22Rv1 (cell line): ENCODE results near the gene NFX1.

Experiments used
- ZFX ChIP-seq: fragments of 450-650 bp; IDR thresholded peaks from 2 replicates; pipeline ENCODE4 v1.6.1; 2017; ENCODE audit warnings: antibody characterized with exemption, borderline replicate concordance
- TF ChIP-seq, protein P1 (sequence below): fragments of 450-650 bp; IDR thresholded peaks from 2 replicates; pipeline ENCODE4 v1.5.1; 2017; ENCODE audit warnings: mild to moderate bottlenecking

DNA sequence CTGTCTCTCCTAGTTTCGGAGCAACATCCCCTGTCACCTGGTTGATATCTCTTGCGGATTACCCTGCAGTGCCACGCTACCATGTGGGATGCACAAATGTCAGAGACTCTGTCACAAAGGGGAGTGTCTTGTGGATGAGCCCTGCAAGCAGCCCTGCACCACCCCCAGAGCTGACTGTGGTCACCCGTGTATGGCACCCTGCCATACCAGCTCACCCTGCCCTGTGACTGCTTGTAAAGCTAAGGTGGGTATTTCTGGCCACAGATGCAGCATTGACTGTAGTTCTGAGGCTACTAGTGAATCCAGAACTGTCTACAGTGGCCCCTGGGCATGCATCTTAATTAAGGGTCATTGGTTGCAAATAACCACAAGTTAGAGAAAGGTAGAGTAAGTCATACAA lies 61.2 kb downstream of the NFX1 start:
- TF ChIP-seq, protein P1, sequence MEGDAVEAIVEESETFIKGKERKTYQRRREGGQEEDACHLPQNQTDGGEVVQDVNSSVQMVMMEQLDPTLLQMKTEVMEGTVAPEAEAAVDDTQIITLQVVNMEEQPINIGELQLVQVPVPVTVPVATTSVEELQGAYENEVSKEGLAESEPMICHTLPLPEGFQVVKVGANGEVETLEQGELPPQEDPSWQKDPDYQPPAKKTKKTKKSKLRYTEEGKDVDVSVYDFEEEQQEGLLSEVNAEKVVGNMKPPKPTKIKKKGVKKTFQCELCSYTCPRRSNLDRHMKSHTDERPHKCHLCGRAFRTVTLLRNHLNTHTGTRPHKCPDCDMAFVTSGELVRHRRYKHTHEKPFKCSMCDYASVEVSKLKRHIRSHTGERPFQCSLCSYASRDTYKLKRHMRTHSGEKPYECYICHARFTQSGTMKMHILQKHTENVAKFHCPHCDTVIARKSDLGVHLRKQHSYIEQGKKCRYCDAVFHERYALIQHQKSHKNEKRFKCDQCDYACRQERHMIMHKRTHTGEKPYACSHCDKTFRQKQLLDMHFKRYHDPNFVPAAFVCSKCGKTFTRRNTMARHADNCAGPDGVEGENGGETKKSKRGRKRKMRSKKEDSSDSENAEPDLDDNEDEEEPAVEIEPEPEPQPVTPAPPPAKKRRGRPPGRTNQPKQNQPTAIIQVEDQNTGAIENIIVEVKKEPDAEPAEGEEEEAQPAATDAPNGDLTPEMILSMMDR: no peak
- no peak for TF ChIP-seq ZFX
